Measurements from ENCODE around the gene TMEM248.

DNA sequence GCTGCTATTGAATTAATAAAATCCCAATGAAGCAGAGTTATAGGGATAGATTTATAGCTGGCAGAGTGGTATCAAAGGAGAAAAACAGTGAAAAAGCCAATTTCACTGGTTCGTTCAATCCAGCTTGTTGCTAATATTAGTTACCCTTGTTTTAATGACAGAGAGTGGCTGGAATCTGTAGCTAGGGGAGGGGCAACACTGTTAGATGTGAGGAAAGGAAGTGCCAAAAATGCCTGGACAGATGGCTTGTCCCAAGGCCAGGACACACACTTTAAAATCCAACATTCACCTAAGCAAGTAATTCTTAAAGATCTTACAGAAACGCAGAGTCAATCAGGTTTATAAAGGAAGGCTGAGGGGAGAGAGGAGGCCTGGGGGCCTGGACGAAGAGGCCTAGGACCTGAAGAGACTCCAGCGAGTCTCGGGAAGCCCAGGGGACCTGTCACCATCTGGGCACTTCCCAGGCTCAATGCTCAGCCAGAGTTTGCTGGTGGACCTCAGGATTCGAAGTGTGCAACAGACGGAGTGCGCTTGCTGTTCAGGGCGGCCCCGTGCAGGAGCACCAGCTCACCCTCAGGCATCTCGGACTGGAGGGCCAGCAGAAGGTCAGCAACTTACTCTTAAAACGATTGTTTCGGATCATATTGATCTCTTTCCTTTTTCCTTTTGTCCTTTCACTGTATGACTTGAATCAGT lies 36.7 kb downstream of the TMEM248 start:
- TF ChIP-seq, protein P1, sequence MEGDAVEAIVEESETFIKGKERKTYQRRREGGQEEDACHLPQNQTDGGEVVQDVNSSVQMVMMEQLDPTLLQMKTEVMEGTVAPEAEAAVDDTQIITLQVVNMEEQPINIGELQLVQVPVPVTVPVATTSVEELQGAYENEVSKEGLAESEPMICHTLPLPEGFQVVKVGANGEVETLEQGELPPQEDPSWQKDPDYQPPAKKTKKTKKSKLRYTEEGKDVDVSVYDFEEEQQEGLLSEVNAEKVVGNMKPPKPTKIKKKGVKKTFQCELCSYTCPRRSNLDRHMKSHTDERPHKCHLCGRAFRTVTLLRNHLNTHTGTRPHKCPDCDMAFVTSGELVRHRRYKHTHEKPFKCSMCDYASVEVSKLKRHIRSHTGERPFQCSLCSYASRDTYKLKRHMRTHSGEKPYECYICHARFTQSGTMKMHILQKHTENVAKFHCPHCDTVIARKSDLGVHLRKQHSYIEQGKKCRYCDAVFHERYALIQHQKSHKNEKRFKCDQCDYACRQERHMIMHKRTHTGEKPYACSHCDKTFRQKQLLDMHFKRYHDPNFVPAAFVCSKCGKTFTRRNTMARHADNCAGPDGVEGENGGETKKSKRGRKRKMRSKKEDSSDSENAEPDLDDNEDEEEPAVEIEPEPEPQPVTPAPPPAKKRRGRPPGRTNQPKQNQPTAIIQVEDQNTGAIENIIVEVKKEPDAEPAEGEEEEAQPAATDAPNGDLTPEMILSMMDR (IDR thresholded peaks at IDR 0.05 in 4 of 5, conservative IDR thresholded peaks at IDR 0.05 in 1 of 5), result no peak
- no peak for TF ChIP-seq POLR2A (IDR thresholded peaks at IDR 0.05)
